Measurements from ENCODE around the gene ZNF182. TPM values are rescaled to one million over a fixed set of nuclear protein-coding genes. Genes with fewer than 3 reads are reported as not detected.
A peak's percentile ranks its signal among the peaks of the same experiment; 100 is the strongest.
"Not testable (repeated sequence)": the region's sequence is repeated elsewhere in the genome, so short reads cannot be mapped to it uniquely, and the experiment has no call there.

The ZNF182 gene
- total RNA-seq, 6 donors from 2014 or later = 4.5 to 13.6 (median 5.0) TPM

DNA sequence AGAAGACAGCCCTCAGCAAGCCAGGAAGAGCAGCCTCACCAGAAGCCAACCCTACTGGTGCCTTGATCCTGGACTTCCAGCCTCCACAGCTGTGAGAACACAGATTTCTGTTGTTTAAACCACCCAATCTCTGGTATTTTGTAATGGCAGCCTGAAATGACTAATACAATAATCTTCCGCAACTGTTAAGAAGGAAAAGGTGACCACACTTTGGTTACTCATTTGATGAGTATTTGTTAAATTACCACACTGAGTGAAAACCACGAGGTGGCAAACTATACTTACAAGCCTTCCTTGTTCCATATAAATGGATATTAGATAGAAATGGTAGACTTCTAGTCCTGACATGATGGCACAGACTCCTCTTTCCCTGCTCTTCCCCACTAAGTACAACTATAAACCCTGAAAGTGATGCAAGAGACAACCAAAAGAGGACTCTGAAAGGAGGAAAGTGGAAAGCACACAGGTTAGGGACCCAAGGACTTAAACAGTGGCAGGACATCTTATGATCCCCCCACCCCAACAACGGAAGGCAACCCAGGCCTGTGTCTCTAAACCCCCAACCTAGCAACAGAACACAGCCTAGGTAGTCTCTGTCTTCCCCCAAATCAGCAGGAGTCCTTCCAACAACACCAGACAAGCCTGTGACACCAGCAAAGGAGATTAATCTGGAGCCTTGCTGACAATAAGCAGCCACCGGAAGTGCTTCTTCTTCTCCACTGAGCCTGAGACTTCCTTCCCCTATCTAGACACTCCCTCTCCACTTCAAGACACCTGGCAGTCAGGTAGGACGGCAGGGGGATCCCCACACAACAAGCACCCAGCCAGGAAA is 12.3 kb downstream of the ZNF182 start:
- H3K27ac ChIP-seq = peak overlapping the region in 1 of 4 donors; percentile 8
- no peak overlapping the region for H3K4me3 ChIP-seq
- ATAC-seq (ENCODE audit: low FRiP score in 2 of 2) (no peak), DNase-seq (no peak)
- TF ChIP-seq, protein P1, sequence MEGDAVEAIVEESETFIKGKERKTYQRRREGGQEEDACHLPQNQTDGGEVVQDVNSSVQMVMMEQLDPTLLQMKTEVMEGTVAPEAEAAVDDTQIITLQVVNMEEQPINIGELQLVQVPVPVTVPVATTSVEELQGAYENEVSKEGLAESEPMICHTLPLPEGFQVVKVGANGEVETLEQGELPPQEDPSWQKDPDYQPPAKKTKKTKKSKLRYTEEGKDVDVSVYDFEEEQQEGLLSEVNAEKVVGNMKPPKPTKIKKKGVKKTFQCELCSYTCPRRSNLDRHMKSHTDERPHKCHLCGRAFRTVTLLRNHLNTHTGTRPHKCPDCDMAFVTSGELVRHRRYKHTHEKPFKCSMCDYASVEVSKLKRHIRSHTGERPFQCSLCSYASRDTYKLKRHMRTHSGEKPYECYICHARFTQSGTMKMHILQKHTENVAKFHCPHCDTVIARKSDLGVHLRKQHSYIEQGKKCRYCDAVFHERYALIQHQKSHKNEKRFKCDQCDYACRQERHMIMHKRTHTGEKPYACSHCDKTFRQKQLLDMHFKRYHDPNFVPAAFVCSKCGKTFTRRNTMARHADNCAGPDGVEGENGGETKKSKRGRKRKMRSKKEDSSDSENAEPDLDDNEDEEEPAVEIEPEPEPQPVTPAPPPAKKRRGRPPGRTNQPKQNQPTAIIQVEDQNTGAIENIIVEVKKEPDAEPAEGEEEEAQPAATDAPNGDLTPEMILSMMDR (IDR thresholded peaks at IDR 0.05) = no peak
- TF ChIP-seq POLR2AphosphoS5 (IDR thresholded peaks at IDR 0.05) = no peak
- TF ChIP-seq POLR2A (IDR thresholded peaks at IDR 0.05) = no peak
- TF ChIP-seq EP300 (IDR thresholded peaks at IDR 0.05) = no peak
- H3K27me3 ChIP-seq = no peaks in the 10 kb centered on the region
- no peaks in the 10 kb centered on the region for H3K4me1 ChIP-seq
- peaks cover 0 to 1% (median 0%) of the 10 kb centered on the region in 4 donors for H3K9me3 ChIP-seq
- H3K36me3 ChIP-seq = peaks cover 0 to 11% (median 7%) of the 10 kb centered on the region in 4 donors
- WGBS, 2 donors = 58 to 83% methylated on average over 3 to 5 of the region's 5 CpGs

DNA sequence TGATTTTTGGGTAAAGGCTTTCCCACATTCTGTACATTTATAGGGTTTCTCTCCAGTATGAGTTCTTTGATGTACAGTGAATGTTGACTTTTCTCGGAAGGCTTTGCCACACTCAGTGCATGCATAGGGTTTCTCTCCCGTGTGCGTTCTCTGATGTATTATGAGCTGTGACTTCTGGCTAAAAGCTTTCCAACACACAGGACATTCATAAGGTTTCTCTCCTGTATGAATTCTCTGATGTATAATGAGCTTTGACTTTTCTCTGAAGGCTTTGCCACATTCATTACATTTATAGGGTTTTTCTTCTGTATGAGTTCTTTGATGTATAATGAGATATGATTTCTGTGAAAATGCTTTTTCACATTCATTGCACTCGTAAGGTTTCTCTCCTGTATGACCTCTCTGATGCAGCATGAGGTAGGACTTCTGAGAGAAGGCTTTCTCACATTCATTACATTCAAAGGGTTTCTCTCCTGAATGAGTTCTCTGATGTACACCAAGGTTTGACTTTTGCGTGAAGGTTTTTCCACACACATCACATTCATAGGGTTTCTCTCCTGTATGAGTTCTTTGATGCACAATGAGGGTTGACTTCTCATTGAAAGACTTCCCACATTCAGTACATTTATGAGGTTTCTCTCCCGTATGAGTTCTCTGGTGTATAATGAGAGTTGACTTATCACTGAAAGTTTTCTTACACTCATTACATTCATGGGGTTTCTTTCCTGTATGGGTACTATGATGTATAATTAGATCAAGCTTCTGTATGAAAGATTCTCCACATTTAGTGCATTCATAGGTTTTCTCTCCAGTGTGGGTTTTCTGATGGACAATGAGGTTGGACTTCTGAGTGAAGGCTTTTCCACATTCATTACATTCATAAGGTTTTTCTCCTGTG is 27.3 kb downstream of the ZNF182 start:
- Histone ChIP-seq H3K27ac (no peak overlapping the region), H3K9me3 (peaks cover 23 to 99% (median 37%) of the 10 kb centered on the region in 4 donors), H3K4me1 (no peaks in the 10 kb centered on the region), H3K27me3 (no peaks in the 10 kb centered on the region), H3K4me3 (no peak overlapping the region), H3K36me3 (peaks cover 0 to 44% (median 7%) of the 10 kb centered on the region in 4 donors)
- TF ChIP-seq EP300 (IDR thresholded peaks at IDR 0.05) = no peak
- TF ChIP-seq, protein P1 (IDR thresholded peaks at IDR 0.05) = no peak
- no peak for TF ChIP-seq POLR2AphosphoS5 (IDR thresholded peaks at IDR 0.05)
- no peak for TF ChIP-seq POLR2A (IDR thresholded peaks at IDR 0.05)
- DNase-seq (no peak), ATAC-seq (ENCODE audit: low FRiP score in 2 of 2) (no peak)
- WGBS, 2 donors = 92 to 96% methylated on average over 6 of the region's 6 CpGs

DNA sequence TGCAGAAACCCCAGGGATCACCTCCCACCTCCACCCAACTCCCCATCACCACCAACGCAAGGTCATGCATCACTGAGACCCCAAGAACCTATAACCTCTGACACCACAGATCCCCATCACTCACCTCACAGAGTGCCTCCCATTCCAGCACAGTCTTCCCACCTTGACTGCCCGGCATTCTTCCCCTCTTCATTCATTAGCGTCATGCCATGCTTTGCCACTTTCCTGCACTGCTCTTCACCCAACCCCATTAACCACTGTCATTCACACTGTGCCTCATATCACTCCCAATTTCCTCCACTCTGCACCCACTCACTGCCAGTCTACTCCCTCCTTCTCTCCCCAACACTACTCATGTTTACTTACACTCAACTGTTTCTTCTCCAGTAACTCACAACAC is 30.6 kb downstream of the ZNF182 start:
- TF ChIP-seq, protein P1 (IDR thresholded peaks at IDR 0.05) = no peak
- TF ChIP-seq POLR2A (IDR thresholded peaks at IDR 0.05) (no peak), EP300 (IDR thresholded peaks at IDR 0.05) (no peak), POLR2AphosphoS5 (IDR thresholded peaks at IDR 0.05) (no peak)
- no peaks in the 10 kb centered on the region for H3K4me1 ChIP-seq
- H3K9me3 ChIP-seq = peaks cover 21 to 86% (median 35%) of the 10 kb centered on the region in 4 donors
- H3K27me3 ChIP-seq = no peaks in the 10 kb centered on the region
- DNase-seq = no peak
- H3K4me3 ChIP-seq = no peak overlapping the region
- H3K36me3 ChIP-seq = peaks cover 0 to 20% (median 6%) of the 10 kb centered on the region in 4 donors
- no peak overlapping the region for H3K27ac ChIP-seq
- 89 to 93% methylated on average over 3 of the region's 3 CpGs for WGBS, 2 donors
- ATAC-seq (ENCODE audit: low FRiP score in 2 of 2) = no peak

DNA sequence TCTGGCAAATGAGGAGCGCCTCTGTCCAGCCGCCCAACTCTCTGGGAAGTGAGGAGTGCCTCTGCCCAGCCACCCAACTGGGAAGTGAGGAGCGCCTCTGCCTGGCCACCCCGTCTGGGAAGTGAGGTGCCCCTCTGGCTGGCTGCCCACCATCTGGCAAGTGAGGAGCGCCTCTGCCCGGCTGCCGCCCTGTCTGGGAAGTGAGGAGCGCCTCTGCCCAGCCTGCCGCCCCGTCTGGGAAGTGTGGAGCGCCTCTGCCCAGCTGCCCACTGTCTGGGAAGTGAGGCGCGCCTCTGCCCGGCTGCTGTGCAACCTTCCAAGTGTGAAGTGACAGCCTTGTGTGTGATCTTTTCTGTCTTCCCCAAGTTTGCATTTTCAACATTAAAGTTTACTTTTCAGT is 38.3 kb downstream of the ZNF182 start:
- not testable (repeated sequence) for H3K27ac ChIP-seq; ATAC-seq (ENCODE audit: low FRiP score in 2 of 2); H3K36me3 ChIP-seq; H3K27me3 ChIP-seq; H3K4me1 ChIP-seq; H3K4me3 ChIP-seq
- H3K9me3 ChIP-seq = peaks cover 0 to 52% (median 0%) of the 10 kb centered on the region in 4 donors
- whole genome bisulfite sequencing, 2 donors = 83 to 100% methylated on average over 3 to 14 of the region's 14 CpGs
- peak in 1 of 2 donors; percentile 42 for DNase-seq

DNA sequence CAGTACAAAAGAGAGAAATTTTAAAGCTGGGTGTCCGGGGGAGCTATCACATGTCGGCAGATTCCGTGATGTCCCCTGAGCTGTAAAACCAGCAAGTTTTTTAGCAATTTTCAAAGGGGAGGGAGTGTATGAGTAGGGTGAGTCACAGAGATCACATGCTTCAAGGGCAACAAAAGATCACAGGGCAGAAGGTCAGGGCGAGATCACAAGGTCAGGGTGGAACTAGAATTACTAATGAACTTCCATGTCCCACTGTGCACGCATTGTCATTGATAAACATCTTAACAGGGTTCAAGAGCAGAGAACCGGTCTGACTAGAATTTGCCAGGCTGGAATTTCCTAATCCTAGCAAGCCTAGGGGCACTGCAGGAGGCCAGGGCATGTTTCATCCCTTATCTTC is 42.0 kb downstream of the ZNF182 start:
- H3K4me3 ChIP-seq; H3K27ac ChIP-seq; H3K27me3 ChIP-seq; ATAC-seq (ENCODE audit: low FRiP score in 2 of 2); DNase-seq; H3K4me1 ChIP-seq; H3K36me3 ChIP-seq: not testable (repeated sequence)
- peaks cover 0 to 24% (median 0%) of the 10 kb centered on the region in 4 donors for H3K9me3 ChIP-seq
- WGBS, 2 donors = 71 to 87% methylated on average over 6 of the region's 6 CpGs

All from upper lobe of left lung (tissue), 6 donors.